GM12801 (cell line): ENCODE measurements around the gene DNAJB1.

Experiments
- CTCF ChIP-seq: IDR thresholded peaks from one replicate; pipeline ENCODE4 v1.5.1; 2011; ENCODE audit warnings: control low read depth; ENCODE audit not compliant: insufficient read length; ENCODE audit errors: extremely low read depth

The DNAJB1 gene

GRCh38 chr19:14473073-14473977, 44.9 kb downstream of the DNAJB1 start:
- TF ChIP-seq CTCF: no peak

GRCh38 chr19:14472202-14472938, 45.8 kb downstream of the DNAJB1 start:
- TF ChIP-seq CTCF: no peak

GRCh38 chr19:14471436-14472187, 46.6 kb downstream of the DNAJB1 start:
- TF ChIP-seq CTCF: no peak

GRCh38 chr19:14470031-14470876, 47.9 kb downstream of the DNAJB1 start:
- no peak for TF ChIP-seq CTCF

- no peak for TF ChIP-seq CTCF
These were observed 50.4 kb downstream of the DNAJB1 start for GRCh38 chr19:14467816-14468215.

GRCh38 chr19:14467391-14467790, 50.8 kb downstream of the DNAJB1 start:
- TF ChIP-seq CTCF: no peak
